HepG2 (cell line): ENCODE data around the gene NEURL4. TPM values are rescaled to one million over a fixed set of nuclear protein-coding genes. Genes with fewer than 3 reads are reported as not detected.

ENCODE experiments used
- ATF1 ChIP-seq: IDR thresholded peaks from 2 replicates; pipeline ENCODE4 v1.6.1; 2016; ENCODE audit warnings: mild to moderate bottlenecking, control low read depth
- DNMT1 ChIP-seq: sonication (generic); formaldehyde crosslinking; IDR thresholded peaks from 2 replicates; pipeline ENCODE4 v1.5.1; 2020; ENCODE audit warnings: mild to moderate bottlenecking, missing genetic modification reagents
- ELF4 ChIP-seq: sonication (generic); formaldehyde crosslinking; IDR thresholded peaks from 2 replicates; pipeline ENCODE4 v1.5.0; 2020; ENCODE audit warnings: missing genetic modification reagents, mild to moderate bottlenecking, moderate library complexity, borderline replicate concordance
- HDAC1 ChIP-seq: sonication (generic); formaldehyde crosslinking; IDR thresholded peaks from 2 replicates; pipeline ENCODE4 v1.5.1; 2020; ENCODE audit warnings: mild to moderate bottlenecking, missing genetic modification reagents
- MIER2 ChIP-seq: IDR thresholded peaks from 2 replicates; pipeline ENCODE4 v1.6.1; 2016; ENCODE audit warnings: missing biosample characterization, missing genetic modification reagents
- SRSF4 ChIP-seq: fragments of 200-400 bp; formaldehyde crosslinking; IDR thresholded peaks from one replicate; pipeline ENCODE4 v1.6.1; 2018; ENCODE audit warnings: mild to moderate bottlenecking, low read depth, low read length, moderate library complexity; ENCODE audit not compliant: poor library complexity, severe bottlenecking
- TRIM24 ChIP-seq: sonication (generic); formaldehyde crosslinking; IDR thresholded peaks from 2 replicates; pipeline ENCODE4 v1.8.0; 2022; ENCODE audit warnings: mild to moderate bottlenecking, missing genetic modification reagents
- ZBTB7B ChIP-seq: sonication (generic); formaldehyde crosslinking; IDR thresholded peaks from 2 replicates; pipeline ENCODE4 v1.4.0; 2020; ENCODE audit warnings: missing genetic modification reagents
- ZFP41 ChIP-seq: sonication (generic); formaldehyde crosslinking; IDR thresholded peaks from 2 replicates; pipeline ENCODE4 v1.4.0; 2020; ENCODE audit warnings: mild to moderate bottlenecking, missing genetic modification reagents, borderline replicate concordance
- ZFYVE20 ChIP-seq: sonication (generic); formaldehyde crosslinking; IDR thresholded peaks from 2 replicates; pipeline ENCODE4 v1.8.0; 2023; ENCODE audit warnings: low read depth, mild to moderate bottlenecking, moderate library complexity, missing genetic modification reagents, borderline replicate concordance
- ZNF20 ChIP-seq: sonication (generic); formaldehyde crosslinking; IDR thresholded peaks from 2 replicates; pipeline ENCODE4 v1.4.0; 2020; ENCODE audit warnings: mild to moderate bottlenecking, moderate library complexity, missing genetic modification reagents
- ZNF446 ChIP-seq: sonication (generic); formaldehyde crosslinking; IDR thresholded peaks from 2 replicates; pipeline ENCODE4 v1.5.0; 2020; ENCODE audit warnings: mild to moderate bottlenecking, missing genetic modification reagents
- ZNF891 ChIP-seq: sonication (generic); formaldehyde crosslinking; IDR thresholded peaks from 2 replicates; pipeline ENCODE4 v1.5.0; 2020; ENCODE audit warnings: mild to moderate bottlenecking, missing genetic modification reagents
- ZZZ3 ChIP-seq: sonication (generic); formaldehyde crosslinking; IDR thresholded peaks from 2 replicates; pipeline ENCODE4 v1.4.0; 2020; ENCODE audit warnings: missing genetic modification reagents, mild to moderate bottlenecking, borderline replicate concordance
- polyA plus RNA-seq, 8 experiments: library from polyadenylated mRNA; depleted of rRNA in 3 of 8; stranded (reverse) in 7 of 8; unstranded in 1 of 8; fragments of >200 nt; fragmentation: Illumina TruSeq in 4 of 8; extraction: Trizol in 4 of 8; gene quantifications; 2 replicates each; pipeline versions ENCODE4 v1.2.1 to v1.2.3, GENCODE V29; 2011 to 2016; ENCODE audit warnings: low read depth in 4 of 8, missing spikeins in 1 of 8, mixed read lengths in 1 of 8; ENCODE audit not compliant: insufficient read depth in 1 of 8
- total RNA-seq, 5 experiments: library from RNA; depleted of rRNA; stranded (reverse); fragments of >200 nt; fragmentation: Illumina TruSeq; extraction: Trizol; gene quantifications; 2 replicates each; pipeline ENCODE4 v1.2.3, GENCODE V29; 2016; ENCODE audit warnings: low read depth in 1 of 5
- TF ChIP-seq, protein P1 (sequence below): sonication (generic); formaldehyde crosslinking; IDR thresholded peaks from 2 replicates; pipeline ENCODE4 v1.4.0; 2020; ENCODE audit warnings: missing genetic modification reagents
- TF ChIP-seq, protein P2 (sequence below): sonication (generic); formaldehyde crosslinking; IDR thresholded peaks from 2 replicates; pipeline ENCODE4 v1.5.0; 2020; ENCODE audit warnings: missing genetic modification reagents, mild to moderate bottlenecking, borderline replicate concordance
- TF ChIP-seq, protein P3 (sequence below): fragments of 450-650 bp; IDR thresholded peaks from 2 replicates; pipeline ENCODE4 v1.6.1; 2016

Gene NEURL4
- total and polyA plus RNA-seq, 2 of the 13 experiments (the other 11 are each of a cell fraction or from before 2014, with no cell fraction given): 14.8 to 15.7 TPM

DNA sequence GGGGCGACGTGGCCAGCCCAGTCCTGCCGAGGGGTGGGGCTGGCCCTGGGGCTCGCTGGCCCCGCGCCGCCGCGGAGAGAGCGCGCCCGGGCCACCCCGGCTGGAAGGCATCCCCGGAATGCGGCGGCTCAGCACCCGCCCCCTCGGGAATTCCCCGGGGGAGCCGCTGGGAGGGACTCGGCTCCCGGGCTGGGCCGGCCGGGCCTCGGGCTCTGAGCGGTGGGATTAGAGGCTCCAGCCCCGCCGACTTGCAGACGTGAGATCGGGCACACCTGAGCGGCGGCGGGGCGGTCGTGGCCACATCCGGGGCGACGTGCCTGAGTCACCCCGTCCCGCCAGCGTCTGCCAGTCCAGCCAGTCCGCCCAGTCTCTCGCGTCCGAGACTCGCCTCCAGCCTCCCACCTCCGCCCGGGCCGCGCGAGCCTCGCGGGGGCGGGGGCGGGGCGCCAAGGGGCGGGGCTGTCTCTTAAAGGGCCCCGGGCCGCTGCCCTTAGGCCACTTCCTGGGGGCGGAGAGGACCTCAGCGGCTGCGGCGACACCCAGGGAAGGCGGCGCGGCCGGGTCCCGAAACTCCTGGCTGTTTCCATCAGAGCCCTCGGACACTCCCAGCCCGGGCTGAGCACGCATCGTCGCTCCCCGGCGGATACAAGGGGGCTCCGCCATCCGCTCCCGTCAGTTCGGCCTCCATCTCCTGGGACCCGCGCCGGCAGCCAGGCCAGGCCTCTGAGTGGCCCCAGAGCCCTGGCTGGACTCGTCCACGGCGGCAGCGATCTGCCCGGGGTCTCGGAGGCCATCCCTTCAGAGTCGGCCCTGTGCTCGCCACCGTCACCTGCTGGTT lies 22.7 kb upstream of the NEURL4 start, which contains the start of gene KCTD11 (continued):
- TF ChIP-seq TRIM24 (CRISPR knock-in tag) (no peak), ZZZ3 (CRISPR knock-in tag) (no peak), ZFYVE20 (no peak), ZFP41 (no peak; the same call in 1 of the 2 replicates), ZNF20 (CRISPR knock-in tag) (peak; percentile 63; the same call in 1 of the 2 replicates), HDAC1 (CRISPR knock-in tag) (peak; percentile 76), MIER2 (CRISPR knock-in tag) (no peak), ZNF891 (CRISPR knock-in tag) (no peak), ELF4 (CRISPR knock-in tag) (no peak), ATF1 (no peak), ZBTB7B (CRISPR knock-in tag) (peak; percentile 36; the same call in 1 of the 2 replicates), DNMT1 (CRISPR knock-in tag) (0 out of 2 replicates have a peak, but pooled peaks have one; percentile 8), ZNF446 (CRISPR knock-in tag) (no peak), SRSF4 (no peak)
- TF ChIP-seq, protein P1, sequence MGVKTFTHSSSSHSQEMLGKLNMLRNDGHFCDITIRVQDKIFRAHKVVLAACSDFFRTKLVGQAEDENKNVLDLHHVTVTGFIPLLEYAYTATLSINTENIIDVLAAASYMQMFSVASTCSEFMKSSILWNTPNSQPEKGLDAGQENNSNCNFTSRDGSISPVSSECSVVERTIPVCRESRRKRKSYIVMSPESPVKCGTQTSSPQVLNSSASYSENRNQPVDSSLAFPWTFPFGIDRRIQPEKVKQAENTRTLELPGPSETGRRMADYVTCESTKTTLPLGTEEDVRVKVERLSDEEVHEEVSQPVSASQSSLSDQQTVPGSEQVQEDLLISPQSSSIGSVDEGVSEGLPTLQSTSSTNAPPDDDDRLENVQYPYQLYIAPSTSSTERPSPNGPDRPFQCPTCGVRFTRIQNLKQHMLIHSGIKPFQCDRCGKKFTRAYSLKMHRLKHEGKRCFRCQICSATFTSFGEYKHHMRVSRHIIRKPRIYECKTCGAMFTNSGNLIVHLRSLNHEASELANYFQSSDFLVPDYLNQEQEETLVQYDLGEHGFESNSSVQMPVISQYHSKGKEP (CRISPR knock-in tag): no peak
- TF ChIP-seq, protein P2, sequence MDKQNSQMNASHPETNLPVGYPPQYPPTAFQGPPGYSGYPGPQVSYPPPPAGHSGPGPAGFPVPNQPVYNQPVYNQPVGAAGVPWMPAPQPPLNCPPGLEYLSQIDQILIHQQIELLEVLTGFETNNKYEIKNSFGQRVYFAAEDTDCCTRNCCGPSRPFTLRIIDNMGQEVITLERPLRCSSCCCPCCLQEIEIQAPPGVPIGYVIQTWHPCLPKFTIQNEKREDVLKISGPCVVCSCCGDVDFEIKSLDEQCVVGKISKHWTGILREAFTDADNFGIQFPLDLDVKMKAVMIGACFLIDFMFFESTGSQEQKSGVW: no peak
- TF ChIP-seq, protein P3, sequence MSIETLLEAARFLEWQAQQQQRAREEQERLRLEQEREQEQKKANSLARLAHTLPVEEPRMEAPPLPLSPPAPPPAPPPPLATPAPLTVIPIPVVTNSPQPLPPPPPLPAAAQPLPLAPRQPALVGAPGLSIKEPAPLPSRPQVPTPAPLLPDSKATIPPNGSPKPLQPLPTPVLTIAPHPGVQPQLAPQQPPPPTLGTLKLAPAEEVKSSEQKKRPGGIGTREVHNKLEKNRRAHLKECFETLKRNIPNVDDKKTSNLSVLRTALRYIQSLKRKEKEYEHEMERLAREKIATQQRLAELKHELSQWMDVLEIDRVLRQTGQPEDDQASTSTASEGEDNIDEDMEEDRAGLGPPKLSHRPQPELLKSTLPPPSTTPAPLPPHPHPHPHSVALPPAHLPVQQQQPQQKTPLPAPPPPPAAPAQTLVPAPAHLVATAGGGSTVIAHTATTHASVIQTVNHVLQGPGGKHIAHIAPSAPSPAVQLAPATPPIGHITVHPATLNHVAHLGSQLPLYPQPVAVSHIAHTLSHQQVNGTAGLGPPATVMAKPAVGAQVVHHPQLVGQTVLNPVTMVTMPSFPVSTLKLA: no peak
